GM18499 (cell line): Measurements from ENCODE around the gene GABBR2.
"Not testable (repeated sequence)": the region's sequence is repeated elsewhere in the genome, so short reads cannot be mapped to it uniquely, and the experiment has no call there.

ENCODE experiments used
- ATAC-seq: cut with Tn5 transposase; IDR thresholded peaks from one replicate; pipeline ENCODE4 v1.9.1; 2021; ENCODE audit warnings: moderate number of reproducible peaks; ENCODE audit not compliant: insufficient read depth, unreplicated experiment

GABBR2 gene

DNA sequence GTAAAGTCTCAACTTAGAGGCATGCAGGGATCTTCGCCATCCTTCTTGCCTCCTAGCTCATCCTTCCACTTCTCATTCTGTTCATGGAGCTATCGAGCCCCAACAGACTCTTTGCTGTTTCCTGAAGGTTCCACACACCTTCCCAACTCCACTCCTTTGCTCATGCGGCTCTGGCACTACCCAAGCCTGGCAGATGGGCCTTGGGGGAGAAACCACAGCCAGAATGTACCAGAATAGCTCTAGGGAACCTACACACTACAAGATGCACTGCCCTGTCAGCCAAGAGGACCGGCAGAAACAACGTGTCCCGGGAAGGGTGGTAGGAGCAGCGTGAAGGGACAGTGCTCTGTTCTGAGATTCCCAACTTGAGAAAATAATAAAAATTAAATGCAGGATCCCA, 178.9 kb downstream of the GABBR2 start:
- no peak for ATAC-seq

DNA sequence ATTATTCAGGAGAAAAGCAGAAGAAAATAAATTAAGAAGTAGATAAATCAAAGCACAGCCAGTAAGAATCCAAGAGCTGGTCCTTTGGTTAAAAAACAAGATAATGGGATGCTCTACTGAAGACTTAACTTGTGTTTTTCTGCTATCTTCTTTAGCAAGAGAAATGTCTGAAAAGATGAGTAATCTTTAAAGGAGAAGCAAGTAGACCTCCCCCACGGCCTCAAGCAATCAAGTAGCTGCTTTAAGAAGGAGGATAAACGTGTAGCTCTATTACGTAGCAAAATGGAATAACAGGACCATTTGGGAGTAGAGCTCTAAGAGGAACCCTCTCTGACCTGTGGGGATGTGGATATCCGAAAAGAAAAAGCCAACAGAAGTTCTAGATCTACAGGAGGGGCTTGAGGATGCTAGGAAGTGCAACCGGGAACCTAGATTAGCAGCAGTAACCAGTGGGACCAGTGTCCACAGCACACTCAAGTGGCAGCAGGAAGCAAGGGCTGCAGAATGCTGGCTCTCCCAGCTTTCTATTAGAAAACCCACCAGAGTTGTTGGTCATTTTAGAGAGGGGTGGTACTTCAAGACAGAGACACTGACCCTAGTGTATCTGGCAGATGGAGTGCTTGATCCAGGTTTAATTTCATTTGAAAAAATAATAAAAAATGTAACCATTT, 185.4 kb downstream of the GABBR2 start:
- no peak for ATAC-seq

DNA sequence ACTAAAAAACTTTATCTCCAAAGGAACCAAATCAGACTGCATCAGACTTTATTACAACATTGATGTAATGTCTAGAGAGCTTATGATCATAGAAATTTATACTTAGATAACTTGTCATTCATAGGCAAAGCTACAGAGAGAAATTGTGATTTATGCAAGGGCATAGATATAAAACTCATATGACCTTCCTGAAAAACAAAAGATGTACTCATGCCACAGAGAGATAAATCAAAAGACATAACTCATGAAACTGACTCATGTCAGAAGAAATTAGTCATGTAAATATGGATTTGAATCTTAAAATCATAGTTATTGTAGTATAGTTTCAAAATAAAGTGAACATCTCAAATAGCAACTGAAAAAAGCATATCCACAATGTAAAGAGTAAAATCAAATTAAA, 186.2 kb downstream of the GABBR2 start:
- ATAC-seq: no peak

DNA sequence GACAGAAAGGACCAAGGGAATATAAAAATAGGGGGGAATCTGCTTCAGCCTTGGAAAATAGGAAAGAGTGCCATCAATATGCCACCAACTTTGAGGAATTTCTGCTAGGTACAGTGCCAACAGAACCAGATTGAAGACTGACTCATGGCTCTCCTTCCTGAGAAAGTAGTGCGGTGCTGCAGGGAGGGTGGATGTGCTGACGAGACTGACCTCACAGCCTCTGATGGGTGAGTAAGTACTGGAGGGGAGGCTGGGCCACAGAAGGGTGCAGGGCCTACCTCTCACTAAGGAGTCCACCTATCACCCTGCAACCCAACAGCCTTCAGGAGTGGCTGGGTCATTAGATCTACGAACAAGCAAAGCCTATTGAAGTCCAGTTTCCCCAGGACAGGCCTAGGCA, 187.6 kb downstream of the GABBR2 start:
- no peak for ATAC-seq

DNA sequence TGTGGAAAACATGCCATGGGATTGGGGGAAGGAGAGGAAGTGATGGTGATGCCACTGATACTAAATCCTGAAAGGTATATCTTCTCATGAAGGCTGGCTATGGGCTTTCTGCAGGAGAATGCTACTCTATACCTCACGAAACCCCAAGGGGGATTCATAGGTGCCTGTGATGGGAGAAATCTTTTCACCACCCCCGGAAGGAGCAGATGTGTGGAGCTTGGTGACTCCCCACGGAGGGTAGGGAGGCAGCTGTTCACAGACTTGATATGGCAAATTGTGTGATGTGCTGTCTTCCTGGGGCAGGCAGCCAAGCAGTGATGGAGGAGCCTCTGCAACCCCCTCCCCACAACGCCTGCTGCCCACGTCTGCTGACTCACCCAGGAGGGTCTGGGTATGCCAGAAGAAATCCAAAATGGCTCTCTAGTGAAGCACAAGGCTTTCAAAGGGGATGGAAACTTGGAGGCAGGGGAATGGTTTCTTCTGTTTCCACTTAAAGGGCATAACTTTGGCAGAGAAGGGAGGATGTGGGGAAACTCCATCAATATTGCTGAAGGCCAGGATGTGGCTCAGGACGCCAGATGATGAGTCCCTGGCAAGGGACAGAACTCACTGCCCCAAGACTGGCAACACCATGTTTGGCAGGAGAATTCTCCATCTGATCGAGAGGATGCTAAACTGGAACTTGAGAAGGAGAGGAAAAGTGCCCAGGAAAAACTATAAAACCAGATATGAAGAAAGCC, 188.3 kb downstream of the GABBR2 start:
- ATAC-seq: no peak

DNA sequence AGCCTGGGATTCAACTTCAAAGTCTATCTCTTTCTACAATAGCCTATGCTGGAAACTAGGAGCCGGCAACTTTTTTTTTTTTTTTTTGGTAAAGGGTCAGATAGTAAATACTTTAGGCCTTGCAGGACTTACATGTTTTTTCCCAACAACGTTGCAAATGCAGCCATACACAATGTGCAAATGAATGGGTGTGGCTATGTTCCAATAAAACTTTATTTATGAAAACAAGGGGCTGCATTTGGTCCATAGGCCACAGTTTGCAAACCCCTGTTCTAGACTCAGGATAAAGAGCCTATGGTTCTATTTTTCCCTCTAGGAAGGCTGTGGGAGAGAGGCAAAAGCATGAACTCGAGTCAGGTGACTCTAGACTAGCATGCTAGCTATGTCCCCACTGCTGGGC, 189.1 kb downstream of the GABBR2 start:
- no peak for ATAC-seq

DNA sequence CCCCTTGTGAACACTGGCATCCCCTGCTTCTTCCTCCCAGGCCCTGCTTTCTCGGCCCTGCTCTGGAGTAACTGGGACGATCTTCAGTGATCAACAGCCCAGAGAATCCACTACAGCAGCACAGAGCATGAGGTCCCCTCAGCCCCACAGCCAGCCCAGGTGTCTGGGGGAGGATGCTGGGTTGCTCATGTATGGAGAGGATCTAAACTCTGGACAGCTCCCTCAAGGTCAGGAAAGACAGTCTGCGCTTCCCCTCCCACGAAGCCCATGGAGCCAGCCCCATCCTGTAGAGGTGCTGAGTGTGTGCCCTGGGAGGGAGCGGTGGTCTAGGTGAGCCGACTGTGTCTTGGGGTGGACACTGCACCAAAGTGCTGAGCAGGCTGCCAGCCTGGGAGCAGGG, 190.2 kb downstream of the GABBR2 start:
- ATAC-seq: no peak

DNA sequence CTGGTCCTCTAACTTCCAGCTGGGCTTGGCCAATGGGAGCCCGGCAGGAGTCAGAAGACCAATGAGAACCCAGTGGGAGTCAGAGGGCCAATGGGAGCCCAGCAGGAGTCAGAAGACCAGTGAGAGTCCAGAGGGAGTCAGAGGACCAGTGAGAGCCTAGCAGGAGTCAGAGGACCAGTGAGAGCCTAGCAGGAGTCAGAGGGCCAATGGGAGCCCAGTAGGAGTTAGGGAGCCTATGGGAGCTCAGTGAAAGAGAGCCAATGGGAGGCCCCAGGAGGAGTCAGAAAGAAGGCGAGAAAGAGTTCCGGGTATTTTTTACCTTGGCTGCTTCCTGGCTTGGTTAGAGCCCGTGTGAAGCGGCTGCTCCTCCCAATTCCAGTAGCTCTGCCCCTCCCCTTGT, 191.0 kb downstream of the GABBR2 start:
- ATAC-seq: no peak

DNA sequence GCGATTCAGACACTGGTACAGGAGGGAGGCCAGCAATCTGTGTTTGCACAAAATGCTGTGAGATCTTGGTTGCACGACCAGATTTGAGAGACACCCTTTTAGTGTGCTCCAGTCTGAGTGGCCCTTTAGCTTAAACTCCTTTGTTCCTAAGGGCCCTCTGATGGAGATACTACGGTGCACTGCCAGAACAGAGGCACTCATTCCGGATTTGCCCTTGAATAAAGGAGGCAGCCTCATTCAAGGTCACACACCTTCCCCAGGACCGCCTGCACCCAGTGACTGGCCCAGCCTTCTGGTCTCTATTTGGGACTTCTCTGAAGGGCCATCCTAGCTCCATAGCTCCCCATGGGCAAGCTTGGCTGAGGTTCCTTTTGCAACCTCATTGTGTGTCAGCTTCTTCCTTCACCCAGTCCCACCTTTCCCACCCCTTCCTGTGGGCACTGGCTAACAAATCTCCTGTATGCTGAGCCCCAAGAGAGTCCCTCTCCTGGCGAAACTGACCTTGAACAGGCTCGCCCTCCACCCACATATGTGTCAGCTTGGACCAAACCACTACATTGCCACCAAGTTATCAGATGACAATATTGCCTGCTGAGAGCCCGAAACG, 191.7 kb downstream of the GABBR2 start:
- ATAC-seq: no peak

DNA sequence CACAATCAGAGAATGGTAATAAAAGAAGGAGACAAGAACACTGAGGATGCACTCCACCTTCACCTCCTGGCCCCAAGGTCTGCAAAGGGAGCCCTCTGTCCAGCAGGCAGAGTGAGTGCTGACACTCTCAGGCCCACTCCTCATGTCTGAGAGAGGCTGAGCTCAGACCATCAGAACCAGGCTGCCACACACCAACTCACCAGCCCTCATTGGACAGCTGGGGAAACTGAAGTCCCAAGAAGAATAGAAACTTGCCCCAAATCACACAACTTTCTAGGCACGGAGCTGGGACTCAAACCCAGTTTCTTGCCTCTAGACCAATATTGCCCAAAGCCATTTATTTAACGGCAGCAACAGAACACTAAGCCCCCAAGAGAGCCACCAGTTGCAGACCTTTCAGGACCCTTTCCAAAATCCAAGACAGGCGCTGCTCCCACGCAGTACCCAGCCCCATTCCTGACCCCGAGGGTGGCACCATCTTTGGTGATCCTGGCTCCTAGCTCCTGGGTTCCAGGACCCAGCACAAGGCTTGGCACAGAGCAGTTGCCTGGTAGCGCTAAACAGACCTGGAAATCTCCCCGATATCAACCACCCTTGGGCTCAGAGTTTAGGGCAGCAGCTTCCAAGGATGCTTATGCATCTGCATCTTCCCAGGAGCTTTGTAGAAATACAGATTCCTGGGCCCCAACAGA, 192.4 kb downstream of the GABBR2 start:
- no peak for ATAC-seq

DNA sequence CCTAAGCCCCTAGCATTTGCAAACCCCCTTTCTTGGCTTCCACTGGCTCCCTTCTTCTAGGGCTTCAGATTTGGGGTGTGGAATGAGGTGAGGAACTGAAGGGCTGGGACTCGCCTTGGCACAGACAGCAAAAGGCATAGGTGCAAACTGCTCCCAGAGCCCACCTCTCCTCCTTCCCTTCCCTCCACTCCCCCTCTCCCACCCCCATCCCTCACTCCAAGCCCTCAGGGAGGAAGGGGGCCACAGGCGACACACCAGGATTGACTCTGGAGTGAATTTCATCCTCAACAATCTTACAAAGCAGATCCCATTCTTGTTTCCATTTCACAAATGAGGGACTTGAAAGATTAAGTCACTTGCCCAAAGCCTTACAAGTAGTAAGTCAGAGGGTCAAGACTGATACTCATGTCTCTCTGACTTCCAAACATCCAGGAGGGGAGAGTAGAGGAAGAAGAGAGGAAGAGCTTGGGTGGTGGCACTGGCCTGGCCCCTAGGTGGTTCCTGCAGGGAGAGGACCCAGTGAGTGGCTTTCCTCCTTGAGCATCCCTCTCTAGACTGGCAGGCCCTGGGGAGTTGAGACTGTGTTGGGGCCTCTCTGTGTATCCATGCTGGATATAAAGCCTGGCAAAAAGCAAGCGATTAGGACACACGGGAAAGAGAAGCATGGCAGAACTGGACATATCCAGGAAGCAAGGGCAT, 193.1 kb downstream of the GABBR2 start:
- ATAC-seq: no peak

DNA sequence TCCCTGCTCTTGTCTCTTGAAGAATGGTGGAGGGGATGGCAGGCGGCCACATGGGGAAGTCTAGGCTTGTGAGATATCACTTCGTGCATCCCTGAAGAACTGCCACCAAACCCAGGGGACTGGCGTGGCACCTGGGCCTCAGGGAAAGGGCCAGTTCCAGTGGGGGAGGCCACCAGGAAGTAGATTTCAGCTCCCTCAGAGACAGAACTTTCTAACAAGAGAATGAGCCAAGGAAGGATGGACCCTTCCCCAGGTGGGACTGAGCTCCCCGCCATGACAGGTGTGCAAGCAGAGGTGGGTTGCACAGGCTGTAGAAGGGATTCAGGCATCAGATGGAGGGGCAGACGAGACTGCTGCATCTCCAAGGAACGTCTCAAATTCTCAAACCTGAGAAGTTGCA, 193.9 kb downstream of the GABBR2 start:
- ATAC-seq: no peak

DNA sequence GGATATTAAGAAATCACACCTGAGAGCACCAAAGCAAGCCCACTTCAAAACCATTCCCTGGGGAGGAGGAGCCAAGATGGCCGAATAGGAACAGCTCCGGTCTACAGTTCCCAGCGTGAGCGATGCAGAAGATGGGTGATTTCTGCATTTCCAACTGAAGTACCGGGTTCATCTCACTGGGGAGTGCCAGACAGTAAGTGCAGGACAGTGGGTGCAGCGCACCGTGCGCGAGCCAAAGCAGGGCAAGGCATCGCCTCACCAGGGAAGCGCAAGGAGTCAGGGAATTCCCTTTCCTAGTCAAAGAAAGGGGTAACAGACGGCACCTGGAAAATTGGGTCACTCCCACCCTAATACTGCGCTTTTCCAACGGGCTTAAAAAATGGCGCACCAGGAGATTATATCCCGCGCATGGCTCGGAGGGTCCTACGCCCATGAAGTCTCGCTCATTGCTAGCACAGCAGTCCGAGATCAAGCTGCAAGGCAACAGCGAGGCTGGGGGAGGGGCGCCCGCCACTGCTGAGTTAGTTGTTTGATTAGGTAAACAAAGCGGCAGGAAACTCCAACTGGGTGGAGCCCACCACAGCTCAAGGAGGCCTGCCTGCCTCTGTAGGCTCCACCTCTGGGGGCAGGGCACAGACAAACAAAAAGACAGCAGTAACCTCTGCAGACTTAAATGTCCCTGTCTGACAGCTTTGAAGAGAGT, 200.4 kb downstream of the GABBR2 start:
- not testable (repeated sequence) for ATAC-seq

DNA sequence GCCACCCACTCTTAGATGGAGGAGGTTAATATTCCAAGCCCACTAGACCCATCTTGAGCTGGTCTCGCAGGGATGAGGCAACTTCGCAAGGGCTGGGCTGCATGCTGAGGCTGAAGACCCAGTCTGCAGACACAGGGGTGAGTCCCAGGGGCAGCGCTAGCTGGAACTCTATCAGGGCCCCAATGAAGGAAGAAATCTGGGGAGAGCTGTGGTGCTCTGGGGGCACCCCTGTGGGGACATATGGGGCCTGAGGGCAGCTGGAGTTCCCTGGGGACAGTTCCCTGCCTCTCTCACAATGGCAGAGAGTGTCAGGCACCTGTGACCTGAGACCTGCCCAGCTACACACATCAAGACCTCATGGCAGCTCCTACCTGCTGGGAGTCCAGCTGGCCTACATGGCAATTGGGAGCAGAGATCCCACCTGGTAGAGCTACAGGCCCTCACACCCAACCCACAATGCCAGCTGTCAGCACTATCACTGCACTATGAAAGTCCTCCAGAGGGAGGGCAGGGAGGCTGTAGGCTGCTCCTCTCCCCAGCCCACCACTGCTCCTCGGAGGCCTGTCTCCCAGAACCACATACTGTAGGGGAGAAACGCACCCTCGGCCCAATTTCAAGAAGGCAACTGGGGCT, 202.2 kb downstream of the GABBR2 start:
- no peak for ATAC-seq

DNA sequence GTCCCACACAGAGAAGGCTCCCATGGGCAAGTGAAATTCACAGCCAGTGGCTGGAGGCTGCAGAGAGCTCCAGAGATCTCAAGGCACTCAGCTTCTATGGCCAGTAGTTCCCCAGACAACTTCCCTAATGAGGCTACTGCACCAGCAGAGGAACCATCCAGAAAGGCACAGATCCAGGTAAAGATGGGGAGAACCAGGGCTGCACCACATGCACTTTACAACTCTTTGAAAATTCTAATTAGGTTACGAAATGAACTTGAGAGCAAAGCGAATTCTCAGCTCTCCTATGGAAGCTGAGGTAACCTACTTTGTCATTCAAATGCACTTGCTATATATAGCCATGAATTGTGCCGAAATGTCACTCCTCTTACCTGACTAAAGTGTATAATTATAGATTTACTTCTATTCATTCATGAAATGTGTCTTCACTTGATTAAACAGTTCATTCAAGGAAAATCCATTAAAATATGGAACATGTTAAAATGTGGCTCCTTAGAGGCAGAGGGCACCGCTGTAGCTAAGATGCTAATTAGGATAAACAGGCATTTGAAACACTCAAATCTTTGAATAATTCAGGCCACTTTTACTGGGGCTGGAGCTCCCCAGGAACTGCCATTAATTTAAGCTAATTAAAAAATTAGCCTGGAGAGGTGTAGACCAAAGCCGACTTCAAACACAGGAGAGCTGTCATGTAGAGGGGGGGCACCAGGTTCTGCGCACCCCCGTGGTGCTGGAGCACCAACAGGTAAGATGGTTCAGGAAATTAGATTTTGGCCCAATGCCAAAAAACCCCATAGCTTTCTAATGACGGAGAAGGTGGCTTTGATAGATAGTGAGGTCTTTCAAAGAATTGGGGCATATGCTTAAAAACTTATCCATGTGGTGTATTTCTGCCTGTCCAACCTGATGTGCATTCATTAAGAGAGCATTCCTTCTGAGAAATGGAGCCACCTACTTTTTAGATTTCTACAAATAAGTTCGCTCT, 204.1 kb downstream of the GABBR2 start:
- ATAC-seq: no peak

DNA sequence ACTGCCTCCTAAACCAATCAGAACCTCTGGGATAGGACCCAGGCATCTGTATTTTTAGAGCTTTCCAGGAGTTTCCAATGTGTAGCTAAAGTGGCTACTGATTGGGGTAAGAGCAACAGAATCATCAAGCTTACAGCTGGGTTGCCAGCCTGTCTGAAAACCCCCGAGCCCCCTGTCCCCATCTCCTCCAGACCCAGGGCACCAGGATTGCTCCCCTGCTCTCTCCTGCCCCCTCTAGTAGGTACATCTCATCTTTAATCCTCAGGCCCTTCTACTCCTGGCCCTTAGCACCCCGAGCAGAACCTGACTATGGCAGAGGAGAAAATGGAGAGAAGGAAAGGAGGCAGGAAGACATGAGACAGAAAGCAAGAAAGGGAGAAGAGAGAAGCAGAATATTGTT, 204.9 kb downstream of the GABBR2 start:
- ATAC-seq: no peak

DNA sequence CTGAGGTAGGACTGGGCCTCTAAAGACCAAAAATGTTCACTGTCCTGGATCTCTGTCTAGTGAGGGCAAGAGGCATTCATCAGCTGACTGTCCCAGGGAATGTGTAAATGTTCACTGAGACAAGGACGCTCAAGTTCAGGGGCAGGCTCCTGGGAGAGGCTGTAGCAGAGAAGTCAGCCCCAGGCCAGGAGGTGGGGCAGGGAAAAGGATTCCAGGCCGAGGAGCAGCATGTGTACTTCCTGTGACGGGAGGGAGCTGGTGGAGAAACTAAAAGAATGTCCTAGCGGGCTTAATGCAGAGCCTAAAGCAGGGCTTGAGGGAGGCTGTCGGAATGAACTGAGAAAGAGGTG, 205.8 kb downstream of the GABBR2 start:
- no peak for ATAC-seq

DNA sequence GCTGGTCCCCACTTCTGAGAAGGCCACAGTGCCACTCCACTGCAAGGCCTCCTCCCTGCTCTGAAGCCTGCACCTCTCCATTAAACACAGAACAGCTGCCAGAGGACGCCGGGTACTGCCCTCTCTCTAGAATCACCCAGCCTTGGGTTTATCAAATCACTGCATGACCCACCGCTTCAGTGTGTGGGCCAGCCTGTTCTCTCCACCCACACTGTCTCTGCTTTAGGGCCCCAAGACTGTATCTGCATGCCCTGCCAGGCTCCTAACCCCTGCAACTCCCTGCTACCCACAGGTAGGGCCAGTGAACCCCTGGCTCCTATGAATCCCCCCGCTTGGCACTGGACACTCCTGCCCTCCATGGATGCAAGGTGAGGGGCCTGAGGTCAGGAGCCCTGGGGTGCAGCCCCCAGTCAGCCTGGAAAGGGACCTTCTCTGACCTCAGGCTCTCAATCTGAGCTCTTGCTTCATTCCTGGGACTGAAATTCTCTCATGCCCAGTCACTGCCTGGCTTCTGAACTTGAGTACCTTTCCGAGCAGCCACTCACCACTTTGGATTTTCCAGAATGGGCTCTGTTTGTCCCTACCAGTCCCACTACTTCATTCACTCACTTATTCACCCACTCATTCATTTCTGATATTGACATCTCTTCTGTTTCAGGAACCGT, 206.3 kb downstream of the GABBR2 start:
- ATAC-seq: no peak
